OCI-LY7 (cell line): ENCODE measurements around the gene EXT2. TPM values are rescaled to one million over a fixed set of nuclear protein-coding genes. Genes with fewer than 3 reads are reported as not detected.

ENCODE experiments used
- BruUV-seq: library from RNA; stranded (reverse); fragments of 400-500 nt; replicated peaks from 2 replicates; lab custom pipeline; 2021; lab: Mats Ljungman, UMichigan
- CTCF ChIA-PET: fragments of 300-600 bp; sonication (Branson Sonifier 250); formaldehyde crosslinking; loops from one replicate; lab custom pipeline; 2022; ENCODE audit warnings: antibody characterized with exemption; ENCODE audit not compliant: unreplicated experiment; lab: Charles Lee
- POLR2A ChIA-PET: fragments of 300-600 bp; sonication (Branson Sonifier 250); formaldehyde crosslinking; loops from one replicate; lab custom pipeline; 2022; ENCODE audit warnings: antibody characterized with exemption; lab: Charles Lee
- DNase-seq: peaks from one replicate; pipeline ENCODE4 v3.0.0-alpha.2; 2015; ENCODE audit warnings: low spot score
- H2AFZ ChIP-seq: fragments of 200-600 bp; sonication (generic), shearing (Covaris generic); 2 replicates; pipeline ENCODE4 v1.6.1; 2014; ENCODE audit warnings: mild to moderate bottlenecking, antibody characterized with exemption, low read length, moderate library complexity
- H3K27ac ChIP-seq: fragments of 200-600 bp; sonication (generic); 2 replicates; pipeline ENCODE4 v1.5.1; 2014; ENCODE audit warnings: mixed run types, low read depth, mild to moderate bottlenecking, moderate library complexity, low read length, inconsistent platforms; ENCODE audit not compliant: poor library complexity, severe bottlenecking
- H3K36me3 ChIP-seq: fragments of 200-600 bp; sonication (generic); 2 replicates; pipeline ENCODE4 v1.6.1; 2014; ENCODE audit warnings: mild to moderate bottlenecking, antibody characterized with exemption, low read length, moderate library complexity, mixed read lengths; ENCODE audit not compliant: insufficient read depth
- H3K4me1 ChIP-seq: fragments of 200-600 bp; sonication (generic); 2 replicates; pipeline ENCODE4 v1.5.1; 2014; ENCODE audit warnings: mild to moderate bottlenecking, low read length; ENCODE audit not compliant: insufficient read depth, poor library complexity, severe bottlenecking
- H3K4me2 ChIP-seq: fragments of 200-600 bp; sonication (generic); 2 replicates; pipeline ENCODE4 v1.6.1; 2014; ENCODE audit warnings: mild to moderate bottlenecking, low read length
- H3K4me3 ChIP-seq: fragments of 200-600 bp; sonication (generic); 2 replicates; pipeline ENCODE4 v1.5.1; 2014; ENCODE audit warnings: mild to moderate bottlenecking, low read depth, low read length; ENCODE audit not compliant: poor library complexity, severe bottlenecking
- H3K79me2 ChIP-seq: fragments of 200-600 bp; sonication (generic); 2 replicates; pipeline ENCODE4 v1.6.1; 2016; ENCODE audit warnings: low read depth, mild to moderate bottlenecking, low read length, moderate library complexity, mixed read lengths; ENCODE audit not compliant: insufficient read depth
- H3K9me2 ChIP-seq: fragments of 200-600 bp; sonication (generic); 2 replicates; pipeline ENCODE4 v1.6.1; 2016; ENCODE audit warnings: mild to moderate bottlenecking, low read length, mixed read lengths; ENCODE audit not compliant: insufficient read depth
- H3K9me3 ChIP-seq: fragments of 200-600 bp; sonication (generic); 2 replicates; pipeline ENCODE4 v1.6.1; 2014; ENCODE audit warnings: mild to moderate bottlenecking, mixed run types, low read length, mixed read lengths
- H4K20me1 ChIP-seq: fragments of 200-600 bp; sonication (generic); 2 replicates; pipeline ENCODE4 v1.6.1; 2014; ENCODE audit warnings: mild to moderate bottlenecking, antibody characterized with exemption, low read length, moderate library complexity, mixed read lengths; ENCODE audit not compliant: insufficient read depth
- CTCF ChIP-seq: fragments of 200-600 bp; sonication (generic); conservative IDR thresholded peaks from 2 replicates; pipeline ENCODE4 v1.5.1; 2014; ENCODE audit warnings: mild to moderate bottlenecking, antibody characterized with exemption, low read length, moderate library complexity, mixed read lengths
- EZH2phosphoT487 ChIP-seq: fragments of 200-600 bp; sonication (generic); IDR thresholded peaks from 2 replicates; pipeline ENCODE4 v1.6.1; 2018; ENCODE audit warnings: low read depth, borderline replicate concordance, mild to moderate bottlenecking, mixed run types, antibody characterized with exemption, low read length, moderate library complexity, mixed read lengths
- intact Hi-C: fragments of 100-400 bp; cut with micrococcal nuclease; formaldehyde crosslinking; loops from one replicate; pipeline ENCODE4 v1.10.0; 2022; ENCODE audit not compliant: unreplicated experiment
- total RNA-seq, 2 experiments: library from RNA; depleted of rRNA in 1 of 2; stranded (reverse); fragments of >200 nt in 1 of 2; shearing (Covaris generic) in 1 of 2; gene quantifications; 2 replicates each; pipeline ENCODE4 v1.2.3, GENCODE V29; 2014 to 2022

EXT2 gene
- total RNA-seq, 2 experiments from 2014 or later, result 22.3 to 31.8 TPM

- no peaks in the 10 kb centered on the region for H3K36me3 ChIP-seq
- TF ChIP-seq CTCF (no peak), EZH2phosphoT487 (no peak)
- no peak overlapping the region for H3K4me2 ChIP-seq
- no peaks in the 10 kb centered on the region for H3K9me3 ChIP-seq
- no peak overlapping the region for H3K27ac ChIP-seq
- no peak overlapping the region for H2AFZ ChIP-seq
- CTCF ChIA-PET, result no interaction called here
- intact Hi-C loops, result no loop called here
- no peak overlapping the region for H3K4me3 ChIP-seq
- no peak for DNase-seq
- no peaks in the 10 kb centered on the region for H3K9me2 ChIP-seq
- POLR2A ChIA-PET, result interaction anchor here (0.6 kb wide), 1 partner anchor 29 kb away, joined by 5 read pairs; no protein-coding TSS in a partner anchor
- no peaks in the 10 kb centered on the region for H3K79me2 ChIP-seq
- no peaks in the 10 kb centered on the region for H4K20me1 ChIP-seq
- BruUV-seq, result no TSS peak
- H3K4me1 ChIP-seq, result no peaks in the 10 kb centered on the region
These were observed 180.6 kb downstream of the EXT2 start for GRCh38 chr11:44275961-44276550.

DNA sequence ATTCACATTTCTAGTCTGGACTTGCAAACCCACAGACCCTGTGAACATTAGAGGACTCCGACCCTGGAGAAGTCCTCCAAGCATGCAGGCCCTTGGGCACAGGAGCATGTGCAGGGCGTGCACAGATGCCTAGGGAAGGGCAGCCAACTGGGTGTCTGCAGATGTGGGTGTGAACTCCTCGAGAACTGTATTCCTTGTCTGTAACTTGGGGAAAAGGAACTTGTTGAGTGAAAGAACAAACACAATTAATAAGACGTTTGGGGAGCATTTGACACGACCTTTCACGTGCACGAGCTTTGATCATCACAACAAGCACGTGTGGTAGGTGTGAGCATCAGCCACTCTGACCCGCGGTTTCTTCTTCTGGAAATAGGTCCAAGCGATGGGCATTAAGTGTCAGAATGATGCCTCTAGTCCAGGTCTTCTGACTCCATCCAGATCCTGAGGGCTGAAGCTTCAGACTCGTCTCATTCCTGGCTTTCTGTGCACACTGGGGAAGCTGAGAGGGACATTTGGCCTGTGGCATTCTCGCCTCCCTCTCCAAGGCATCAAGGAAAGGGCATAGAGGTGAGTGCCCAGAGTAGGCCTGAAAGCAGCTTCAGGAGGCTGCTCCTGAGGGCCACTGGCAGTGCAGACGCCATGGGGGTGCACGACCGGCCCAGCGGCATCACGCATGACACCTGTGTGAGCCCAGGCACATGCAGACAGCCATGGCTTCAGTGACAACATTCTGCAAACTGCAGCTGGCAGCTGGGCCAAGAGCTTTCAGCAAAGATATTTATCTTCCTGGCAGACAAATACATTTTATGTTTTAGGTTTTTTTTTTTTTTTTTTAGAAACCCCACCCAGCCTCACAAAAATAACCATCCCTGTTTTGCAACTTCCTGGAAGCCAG is 182.0 kb downstream of the EXT2 start:
- Histone ChIP-seq H3K4me2 (no peak overlapping the region), H3K79me2 (no peaks in the 10 kb centered on the region), H3K4me1 (no peaks in the 10 kb centered on the region), H2AFZ (no peak overlapping the region), H3K4me3 (no peak overlapping the region), H3K36me3 (no peaks in the 10 kb centered on the region), H3K9me2 (no peaks in the 10 kb centered on the region), H4K20me1 (no peaks in the 10 kb centered on the region), H3K9me3 (no peaks in the 10 kb centered on the region), H3K27ac (no peak overlapping the region)
- ChIA-PET CTCF (no interaction called here), POLR2A (interaction anchor here (0.5 to 1.2 kb wide), 3 partner anchors 45 to 500 kb away, joined by 3 read pairs; no protein-coding TSS in a partner anchor)
- no peak for DNase-seq
- TF ChIP-seq EZH2phosphoT487 (no peak), CTCF (no peak)
- intact Hi-C loops, result no loop called here
- BruUV-seq, result no TSS peak

GRCh38 chr11:44279483-44279882 is 184.0 kb downstream of the EXT2 start:
- Histone ChIP-seq H3K4me1 (no peaks in the 10 kb centered on the region), H4K20me1 (no peaks in the 10 kb centered on the region), H3K4me2 (no peak overlapping the region), H2AFZ (no peak overlapping the region), H3K27ac (no peak overlapping the region), H3K36me3 (no peaks in the 10 kb centered on the region), H3K79me2 (no peaks in the 10 kb centered on the region), H3K4me3 (no peak overlapping the region), H3K9me2 (no peaks in the 10 kb centered on the region), H3K9me3 (no peaks in the 10 kb centered on the region)
- TF ChIP-seq EZH2phosphoT487 (no peak), CTCF (no peak)
- BruUV-seq, result no TSS peak
- DNase-seq, result no peak
- intact Hi-C loops, result no loop called here
- ChIA-PET POLR2A (interaction anchor here (0.6 to 0.8 kb wide), 2 partner anchors 46 to 496 kb away, joined by 3 read pairs; no protein-coding TSS in a partner anchor), CTCF (no interaction called here)
